Measurements from ENCODE around the gene SLC25A19.

The SLC25A19 gene

DNA sequence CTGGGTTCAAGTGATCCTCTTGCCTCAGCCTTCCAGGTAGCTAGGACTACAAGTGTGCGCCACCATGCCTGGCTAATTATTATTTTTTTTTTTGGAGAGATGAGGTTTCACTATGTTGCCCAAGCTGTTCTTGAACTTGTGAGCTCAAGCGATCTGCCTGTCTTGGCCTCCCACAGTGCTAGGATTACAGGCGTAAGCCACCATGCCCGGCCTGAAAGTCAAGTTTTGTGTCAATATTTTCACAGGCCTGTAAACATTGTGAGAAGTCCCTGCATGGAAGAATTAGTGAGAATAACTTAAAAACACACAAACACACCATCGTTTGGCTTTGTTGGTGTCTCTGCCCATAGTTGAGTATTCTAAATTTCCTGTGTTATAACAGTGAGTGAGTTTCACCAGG lies 61.5 kb downstream of the SLC25A19 start:
- Histone ChIP-seq H3K4me1 (ENCODE audit: insufficient read depth, low read length, poor library complexity, severe bottlenecking) (no peaks in the 10 kb centered on the region), H2AFZ (ENCODE audit: low read length) (no peak overlapping the region), H3K4me3 (ENCODE audit: low read length, poor library complexity, severe bottlenecking) (no peak overlapping the region), H3K79me2 (ENCODE audit: insufficient read depth, low read length) (no peaks in the 10 kb centered on the region), H3F3A (ENCODE audit: low read depth) (no peaks in the 10 kb centered on the region), H3K9me2 (replicated peaks; ENCODE audit: low read depth, low read length) (no peaks in the 10 kb centered on the region), H3K36me3 (ENCODE audit: insufficient read depth, low read length) (peaks cover 70% of the 10 kb centered on the region; the same call in 1 of the 2 replicates), H3K9me3 (ENCODE audit: insufficient read depth, low read depth, low read length) (no peaks in the 10 kb centered on the region), H3K4me2 (ENCODE audit: low read depth, low read length, poor library complexity, severe bottlenecking) (no peak overlapping the region), H3K9ac (ENCODE audit: low read depth, low read length, poor library complexity, severe bottlenecking) (no peak overlapping the region), H3K27me3 (ENCODE audit: insufficient read depth, low read length, poor library complexity, severe bottlenecking) (no peaks in the 10 kb centered on the region), H4K20me1 (ENCODE audit: insufficient read depth, low read length, poor library complexity, severe bottlenecking) (no peaks in the 10 kb centered on the region)
- TF ChIP-seq EZH2phosphoT487 (IDR thresholded peaks at IDR 0.05; ENCODE audit: borderline replicate concordance), result no peak
- TF ChIP-seq, protein P1, sequence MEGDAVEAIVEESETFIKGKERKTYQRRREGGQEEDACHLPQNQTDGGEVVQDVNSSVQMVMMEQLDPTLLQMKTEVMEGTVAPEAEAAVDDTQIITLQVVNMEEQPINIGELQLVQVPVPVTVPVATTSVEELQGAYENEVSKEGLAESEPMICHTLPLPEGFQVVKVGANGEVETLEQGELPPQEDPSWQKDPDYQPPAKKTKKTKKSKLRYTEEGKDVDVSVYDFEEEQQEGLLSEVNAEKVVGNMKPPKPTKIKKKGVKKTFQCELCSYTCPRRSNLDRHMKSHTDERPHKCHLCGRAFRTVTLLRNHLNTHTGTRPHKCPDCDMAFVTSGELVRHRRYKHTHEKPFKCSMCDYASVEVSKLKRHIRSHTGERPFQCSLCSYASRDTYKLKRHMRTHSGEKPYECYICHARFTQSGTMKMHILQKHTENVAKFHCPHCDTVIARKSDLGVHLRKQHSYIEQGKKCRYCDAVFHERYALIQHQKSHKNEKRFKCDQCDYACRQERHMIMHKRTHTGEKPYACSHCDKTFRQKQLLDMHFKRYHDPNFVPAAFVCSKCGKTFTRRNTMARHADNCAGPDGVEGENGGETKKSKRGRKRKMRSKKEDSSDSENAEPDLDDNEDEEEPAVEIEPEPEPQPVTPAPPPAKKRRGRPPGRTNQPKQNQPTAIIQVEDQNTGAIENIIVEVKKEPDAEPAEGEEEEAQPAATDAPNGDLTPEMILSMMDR (conservative IDR thresholded peaks at IDR 0.05; ENCODE audit: low read length), result no peak

DNA sequence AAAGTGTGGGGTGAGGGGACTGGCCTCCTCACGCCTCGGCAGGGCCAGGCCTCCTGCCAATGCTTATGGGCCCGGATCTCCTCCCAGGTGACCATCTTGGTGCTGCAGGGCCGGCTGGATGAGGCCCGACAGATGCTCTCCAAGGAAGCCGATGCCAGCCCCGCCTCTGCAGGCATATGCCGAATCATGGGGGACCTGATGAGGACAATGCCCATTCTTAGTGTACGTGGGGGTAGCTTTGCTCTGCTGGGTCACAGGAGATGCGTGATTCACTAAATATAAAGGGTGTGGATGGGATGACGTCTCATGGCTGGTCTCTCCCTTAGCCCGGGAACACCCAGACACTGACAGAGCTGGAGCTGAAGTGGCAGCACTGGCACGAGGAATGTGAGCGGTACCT lies 64.2 kb downstream of the SLC25A19 start:
- Histone ChIP-seq H3K4me2 (ENCODE audit: low read depth, low read length, poor library complexity, severe bottlenecking) (no peak overlapping the region), H2AFZ (ENCODE audit: low read length) (no peak overlapping the region), H3K4me1 (ENCODE audit: insufficient read depth, low read length, poor library complexity, severe bottlenecking) (no peaks in the 10 kb centered on the region), H3K27me3 (ENCODE audit: insufficient read depth, low read length, poor library complexity, severe bottlenecking) (no peaks in the 10 kb centered on the region), H3F3A (ENCODE audit: low read depth) (no peaks in the 10 kb centered on the region), H4K20me1 (ENCODE audit: insufficient read depth, low read length, poor library complexity, severe bottlenecking) (no peaks in the 10 kb centered on the region), H3K9me2 (replicated peaks; ENCODE audit: low read depth, low read length) (no peaks in the 10 kb centered on the region), H3K9me3 (ENCODE audit: insufficient read depth, low read depth, low read length) (no peaks in the 10 kb centered on the region), H3K36me3 (ENCODE audit: insufficient read depth, low read length) (peaks cover 61% of the 10 kb centered on the region; the same call in 1 of the 2 replicates), H3K9ac (ENCODE audit: low read depth, low read length, poor library complexity, severe bottlenecking) (no peak overlapping the region), H3K79me2 (ENCODE audit: insufficient read depth, low read length) (no peaks in the 10 kb centered on the region), H3K4me3 (ENCODE audit: low read length, poor library complexity, severe bottlenecking) (no peak overlapping the region)
- no peak for TF ChIP-seq EZH2phosphoT487 (IDR thresholded peaks at IDR 0.05; ENCODE audit: borderline replicate concordance)
- TF ChIP-seq, protein P1 (conservative IDR thresholded peaks at IDR 0.05; ENCODE audit: low read length), result no peak

Data from Loucy (cell line).